ENCODE results near the gene PAXIP1. TPM values are rescaled to one million over a fixed set of nuclear protein-coding genes. Genes with fewer than 3 reads are reported as not detected.

Gene PAXIP1
- total RNA-seq, 1 experiment from 2014 or later: 47.8 TPM

- Histone ChIP-seq H3K9me3 (replicated peaks) (no peaks in the 10 kb centered on the region), H3K36me3 (peaks cover 80% of the 10 kb centered on the region), H3K27ac (no peak overlapping the region), H3K4me3 (no peak overlapping the region), H3K27me3 (no peaks in the 10 kb centered on the region), H3K4me1 (no peaks in the 10 kb centered on the region; the same call in 1 of the 2 replicates)
- no peak for DNase-seq
Observed at GRCh38 chr7:154977250-154977649, 25.7 kb downstream of the PAXIP1 start.

DNA sequence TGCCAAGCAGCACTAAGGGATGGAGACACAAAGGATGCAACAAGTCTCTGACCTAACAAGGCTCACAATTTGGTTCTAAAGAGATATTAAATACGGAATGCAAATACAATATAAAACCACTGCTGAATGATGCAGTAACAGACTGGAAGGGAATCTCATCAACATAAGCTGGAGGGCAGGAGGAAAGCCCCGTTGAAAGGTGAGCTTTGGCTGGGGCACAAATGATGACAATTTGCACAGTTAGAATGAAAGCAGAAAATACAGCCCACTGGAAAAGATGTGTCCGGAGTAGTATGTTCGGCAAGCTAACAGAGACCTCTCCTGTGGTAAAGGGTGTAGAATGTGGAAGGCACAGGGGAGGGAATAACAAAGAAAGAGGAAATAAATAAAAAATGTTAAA is 26.1 kb downstream of the PAXIP1 start:
- Histone ChIP-seq H3K27ac (no peak overlapping the region), H3K36me3 (peaks cover 79% of the 10 kb centered on the region), H3K4me1 (no peaks in the 10 kb centered on the region; the same call in 1 of the 2 replicates), H3K27me3 (no peaks in the 10 kb centered on the region), H3K9me3 (replicated peaks) (no peaks in the 10 kb centered on the region), H3K4me3 (no peak overlapping the region)
- DNase-seq: no peak

- Histone ChIP-seq H3K27ac (no peak overlapping the region), H3K4me1 (no peaks in the 10 kb centered on the region), H3K9me3 (replicated peaks) (no peaks in the 10 kb centered on the region), H3K27me3 (no peaks in the 10 kb centered on the region), H3K4me3 (no peak overlapping the region), H3K36me3 (peaks cover 78% of the 10 kb centered on the region)
- no peak for DNase-seq
Observed at GRCh38 chr7:154975984-154976383, 26.9 kb downstream of the PAXIP1 start.

GRCh38 chr7:154973381-154973780 is 29.5 kb downstream of the PAXIP1 start:
- no peaks in the 10 kb centered on the region for H3K27me3 ChIP-seq
- H3K4me3 ChIP-seq: no peak overlapping the region
- H3K4me1 ChIP-seq: peaks cover 8% of the 10 kb centered on the region
- peaks cover 74% of the 10 kb centered on the region for H3K36me3 ChIP-seq
- no peak for DNase-seq
- no peaks in the 10 kb centered on the region for H3K9me3 ChIP-seq (replicated peaks)
- H3K27ac ChIP-seq: no peak overlapping the region

DNA sequence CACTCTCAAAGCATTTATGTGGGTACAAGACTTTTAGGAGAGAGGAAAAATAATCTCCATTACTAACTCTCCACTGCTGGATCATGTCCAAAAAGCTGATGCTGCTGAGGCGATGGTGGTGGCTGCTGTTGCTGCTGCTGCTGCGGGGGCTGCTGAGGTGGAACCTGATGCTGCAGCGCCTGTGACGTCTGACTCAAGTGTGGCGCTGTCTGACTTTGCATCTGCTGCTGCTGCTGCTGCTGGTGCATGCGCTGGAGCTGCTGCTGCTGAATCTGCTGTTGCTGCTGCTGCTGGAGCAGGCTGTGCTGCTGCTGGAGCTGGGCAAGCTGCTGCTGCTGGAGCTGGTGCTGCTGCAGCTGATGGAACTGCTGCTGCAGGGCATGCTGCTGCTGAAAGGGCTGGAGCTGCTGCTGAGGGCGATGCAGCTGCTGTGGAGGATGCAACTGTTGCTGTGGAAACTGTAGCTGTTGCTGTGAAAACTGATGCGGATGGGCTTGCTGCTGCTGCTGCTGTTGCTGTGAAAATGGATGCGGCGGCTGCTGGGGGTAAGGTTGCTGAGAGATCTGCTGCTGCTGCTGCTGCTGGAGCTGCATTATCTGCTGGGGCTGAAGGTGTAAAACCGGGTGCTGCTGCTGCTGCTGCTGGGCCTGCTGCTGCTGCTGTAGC is 34.5 kb downstream of the PAXIP1 start:
- H3K27me3 ChIP-seq: no peaks in the 10 kb centered on the region
- peaks cover 8% of the 10 kb centered on the region for H3K4me1 ChIP-seq
- no peak for DNase-seq
- no peak overlapping the region for H3K4me3 ChIP-seq
- no peak overlapping the region for H3K27ac ChIP-seq
- no peaks in the 10 kb centered on the region for H3K9me3 ChIP-seq (replicated peaks)
- H3K36me3 ChIP-seq: peaks cover 86% of the 10 kb centered on the region

GRCh38 chr7:154967401-154967955 is 35.4 kb downstream of the PAXIP1 start:
- no peak for DNase-seq
- no peaks in the 10 kb centered on the region for H3K27me3 ChIP-seq
- H3K27ac ChIP-seq: no peak overlapping the region
- H3K9me3 ChIP-seq (replicated peaks): no peaks in the 10 kb centered on the region
- H3K36me3 ChIP-seq: peaks cover 83% of the 10 kb centered on the region
- H3K4me1 ChIP-seq: peaks cover 8% of the 10 kb centered on the region
- H3K4me3 ChIP-seq: no peak overlapping the region

- H3K27me3 ChIP-seq: no peaks in the 10 kb centered on the region
- H3K27ac ChIP-seq: no peak overlapping the region
- no peak overlapping the region for H3K4me3 ChIP-seq
- DNase-seq: no peak
- H3K4me1 ChIP-seq: peaks cover 5% of the 10 kb centered on the region
- no peaks in the 10 kb centered on the region for H3K9me3 ChIP-seq (replicated peaks)
- H3K36me3 ChIP-seq: peaks cover 90% of the 10 kb centered on the region
Observed at GRCh38 chr7:154965014-154965413, 37.9 kb downstream of the PAXIP1 start.

GRCh38 chr7:154960063-154960790 is 42.7 kb downstream of the PAXIP1 start:
- Histone ChIP-seq H3K36me3 (peaks cover 87% of the 10 kb centered on the region), H3K9me3 (replicated peaks) (no peaks in the 10 kb centered on the region), H3K27me3 (no peaks in the 10 kb centered on the region), H3K4me1 (no peaks in the 10 kb centered on the region), H3K27ac (no peak overlapping the region), H3K4me3 (no peak overlapping the region)
- DNase-seq: no peak

- Histone ChIP-seq H3K4me1 (no peaks in the 10 kb centered on the region), H3K27ac (no peak overlapping the region), H3K4me3 (no peak overlapping the region), H3K9me3 (replicated peaks) (no peaks in the 10 kb centered on the region), H3K27me3 (no peaks in the 10 kb centered on the region), H3K36me3 (peaks cover 82% of the 10 kb centered on the region)
- no peak for DNase-seq
Observed at GRCh38 chr7:154956427-154956826, 46.5 kb downstream of the PAXIP1 start.

DNA sequence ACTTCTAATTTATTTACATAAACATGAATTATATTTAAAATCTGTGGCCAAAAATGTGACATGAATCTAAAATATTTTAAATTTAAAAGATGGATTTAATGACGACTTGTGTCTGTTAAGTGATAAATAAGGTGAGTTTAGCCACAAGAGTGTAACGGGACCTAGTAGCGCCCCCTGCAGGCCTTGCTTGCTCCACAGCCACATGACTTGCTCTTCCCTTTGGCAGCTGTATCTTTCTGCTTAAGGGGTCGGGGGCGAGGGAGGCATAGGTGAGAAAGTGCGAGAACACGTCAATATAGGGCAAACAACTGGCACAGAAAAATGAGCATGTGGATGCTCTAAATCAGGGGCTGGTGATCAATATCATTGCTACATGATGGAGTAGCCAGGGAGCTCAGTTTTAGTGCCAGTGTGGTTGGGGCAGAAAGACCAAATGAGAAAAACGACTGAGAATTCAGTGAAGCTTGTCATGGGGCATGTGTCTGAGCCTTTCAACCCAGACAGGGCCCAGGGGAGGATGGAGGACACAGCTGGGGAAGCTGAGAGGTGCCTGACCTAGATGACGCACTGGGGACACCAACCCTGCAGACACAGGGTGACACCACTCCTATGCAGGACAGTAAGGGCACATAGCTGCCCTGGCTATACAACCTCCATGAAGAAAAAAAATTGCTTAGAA is 49.8 kb downstream of the PAXIP1 start:
- peak; percentile 57 to 66 for DNase-seq
- Histone ChIP-seq H3K4me1 (no peaks in the 10 kb centered on the region), H3K36me3 (peaks cover 73% of the 10 kb centered on the region), H3K9me3 (replicated peaks) (no peaks in the 10 kb centered on the region), H3K27ac (no peak overlapping the region), H3K4me3 (no peak overlapping the region), H3K27me3 (no peaks in the 10 kb centered on the region)

DNA sequence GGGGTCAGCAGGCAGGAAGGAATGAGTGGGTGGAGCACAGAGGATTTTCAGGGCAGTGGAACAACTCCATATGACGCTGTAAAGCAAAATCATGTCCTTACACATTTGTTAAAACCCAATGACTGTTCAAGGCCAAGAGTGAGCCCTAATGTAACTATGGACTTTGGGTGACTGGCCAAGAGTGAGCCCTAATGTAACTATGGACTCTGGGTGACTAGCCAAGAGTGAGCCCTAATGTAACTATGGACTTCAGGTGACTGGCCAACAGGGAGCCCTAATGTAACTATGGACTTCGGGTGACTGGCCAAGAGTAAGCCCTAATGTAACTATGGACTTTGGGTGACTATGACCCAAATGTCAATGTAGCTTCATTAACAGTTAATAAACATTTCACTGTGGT is 52.0 kb downstream of the PAXIP1 start:
- no peak overlapping the region for H3K27ac ChIP-seq
- H3K36me3 ChIP-seq: peaks cover 79% of the 10 kb centered on the region
- DNase-seq: no peak
- no peaks in the 10 kb centered on the region for H3K4me1 ChIP-seq
- H3K4me3 ChIP-seq: no peak overlapping the region
- H3K27me3 ChIP-seq: no peaks in the 10 kb centered on the region
- H3K9me3 ChIP-seq (replicated peaks): no peaks in the 10 kb centered on the region

DNA sequence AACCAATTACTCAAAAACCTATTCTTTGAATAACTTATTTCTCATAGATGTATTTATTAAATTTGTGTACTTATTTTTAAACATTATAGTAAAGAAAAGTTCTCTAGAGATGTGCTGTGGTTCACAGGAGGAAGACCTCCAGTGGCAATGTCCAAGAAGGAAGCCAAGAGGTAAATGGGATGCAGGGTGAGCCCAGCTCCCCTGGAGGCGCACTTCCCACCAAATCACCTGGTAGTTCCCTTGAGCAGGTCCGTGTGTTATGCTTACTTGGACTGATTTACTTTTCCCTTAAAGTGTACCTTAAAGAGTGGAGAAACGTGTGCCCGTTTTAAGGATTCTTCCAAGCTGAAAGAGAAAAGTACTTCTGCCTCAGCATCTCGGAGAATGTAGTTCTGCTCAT is 55.3 kb downstream of the PAXIP1 start:
- no peak for DNase-seq
- no peak overlapping the region for H3K4me3 ChIP-seq
- peaks cover 64% of the 10 kb centered on the region for H3K36me3 ChIP-seq
- H3K4me1 ChIP-seq: no peaks in the 10 kb centered on the region
- no peaks in the 10 kb centered on the region for H3K9me3 ChIP-seq (replicated peaks)
- H3K27ac ChIP-seq: no peak overlapping the region
- no peaks in the 10 kb centered on the region for H3K27me3 ChIP-seq

- peaks cover 57% of the 10 kb centered on the region for H3K36me3 ChIP-seq
- H3K27ac ChIP-seq: no peak overlapping the region
- DNase-seq: no peak
- 0 out of 2 replicates have a peak, but pooled peaks cover 2% of the 10 kb centered on the region for H3K9me3 ChIP-seq (replicated peaks)
- no peaks in the 10 kb centered on the region for H3K4me1 ChIP-seq
- no peaks in the 10 kb centered on the region for H3K27me3 ChIP-seq
- no peak overlapping the region for H3K4me3 ChIP-seq
Observed at GRCh38 chr7:154946166-154946565, 56.8 kb downstream of the PAXIP1 start.

DNA sequence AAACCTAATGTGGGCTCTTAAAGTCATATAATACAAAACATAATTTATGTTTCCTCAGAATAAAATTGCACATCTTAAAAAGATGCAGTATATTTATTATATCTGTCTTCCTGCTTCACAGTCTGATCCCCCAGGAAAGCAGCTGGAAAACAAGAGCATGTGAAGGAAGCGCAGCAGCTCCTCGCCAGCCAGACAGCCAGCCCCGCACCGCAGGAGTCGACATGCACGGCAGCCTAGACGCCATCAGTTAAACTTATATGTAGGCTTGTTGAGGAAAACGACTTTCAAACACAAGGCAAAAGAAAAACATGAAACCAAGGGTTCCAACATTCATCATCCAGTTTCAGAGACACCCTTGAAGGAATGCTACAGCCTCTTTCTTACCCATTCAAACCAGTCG is 59.0 kb downstream of the PAXIP1 start:
- peaks cover 41% of the 10 kb centered on the region for H3K36me3 ChIP-seq
- H3K9me3 ChIP-seq (replicated peaks): 0 out of 2 replicates have a peak, but pooled peaks cover 2% of the 10 kb centered on the region
- H3K4me1 ChIP-seq: no peaks in the 10 kb centered on the region
- no peak overlapping the region for H3K4me3 ChIP-seq
- no peaks in the 10 kb centered on the region for H3K27me3 ChIP-seq
- no peak overlapping the region for H3K27ac ChIP-seq
- DNase-seq: no peak

DNA sequence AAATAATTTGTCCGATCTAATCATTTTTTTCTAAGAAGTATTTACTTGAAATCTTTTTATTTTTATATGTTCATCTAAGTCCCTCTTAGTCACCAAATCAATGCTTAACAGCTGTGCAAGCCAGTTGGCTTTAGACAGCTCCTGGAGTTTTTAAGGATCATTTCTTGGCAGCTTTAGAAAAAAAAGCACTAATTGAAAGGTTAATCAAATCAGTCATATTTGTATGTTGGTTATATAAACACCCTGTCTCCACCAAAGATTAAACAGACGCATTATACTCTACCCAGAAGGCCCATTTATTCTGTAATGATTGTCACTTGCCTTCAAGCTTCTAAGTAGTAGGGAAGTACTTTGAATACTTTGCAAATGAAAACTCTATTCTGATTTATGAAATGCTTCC is 60.2 kb downstream of the PAXIP1 start:
- DNase-seq: no peak
- H3K27me3 ChIP-seq: no peaks in the 10 kb centered on the region
- H3K9me3 ChIP-seq (replicated peaks): 0 out of 2 replicates have a peak, but pooled peaks cover 2% of the 10 kb centered on the region
- H3K36me3 ChIP-seq: peaks cover 30% of the 10 kb centered on the region
- no peaks in the 10 kb centered on the region for H3K4me1 ChIP-seq
- no peak overlapping the region for H3K4me3 ChIP-seq
- no peak overlapping the region for H3K27ac ChIP-seq
